GM11168 (cell line): ENCODE measurements around the gene FSD1L.
"Not testable (repeated sequence)": the region's sequence is repeated elsewhere in the genome, so short reads cannot be mapped to it uniquely, and the experiment has no call there.

Experiments used
- in situ Hi-C: fragments of 300-500 bp; cut with MboI; formaldehyde crosslinking; loops from one replicate; pipeline ENCODE4 v1.12.0; 2022; ENCODE audit warnings: low sequenced_read_pairs; ENCODE audit not compliant: unreplicated experiment

Gene FSD1L

DNA sequence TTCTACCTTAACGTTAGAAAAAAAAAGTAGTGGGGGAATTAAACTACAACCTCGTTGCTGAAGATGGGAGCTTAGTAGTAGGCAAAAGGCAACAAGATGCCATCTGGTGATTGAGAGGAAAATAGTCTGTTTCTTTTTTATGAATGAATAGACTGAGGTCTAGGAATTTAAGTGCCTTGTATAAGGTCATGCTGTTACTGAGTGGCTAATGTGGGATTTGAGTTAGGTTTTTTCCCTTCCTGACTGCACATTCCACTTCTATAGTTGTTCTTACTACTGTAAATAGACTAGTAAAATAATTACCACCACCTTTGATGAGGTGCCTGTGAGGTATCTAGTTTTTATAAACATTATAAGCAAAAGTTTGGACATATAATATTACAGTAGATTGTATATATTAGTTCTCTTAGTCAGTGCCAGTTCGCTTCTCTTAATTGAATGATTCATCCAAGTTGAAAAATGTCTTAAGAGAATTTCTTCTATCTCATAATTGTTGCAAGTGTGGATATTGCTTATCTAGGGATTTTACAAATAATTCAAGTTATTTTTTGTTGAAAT lies 19.1 kb downstream of the FSD1L start:
- in situ Hi-C loops: no loop called here

DNA sequence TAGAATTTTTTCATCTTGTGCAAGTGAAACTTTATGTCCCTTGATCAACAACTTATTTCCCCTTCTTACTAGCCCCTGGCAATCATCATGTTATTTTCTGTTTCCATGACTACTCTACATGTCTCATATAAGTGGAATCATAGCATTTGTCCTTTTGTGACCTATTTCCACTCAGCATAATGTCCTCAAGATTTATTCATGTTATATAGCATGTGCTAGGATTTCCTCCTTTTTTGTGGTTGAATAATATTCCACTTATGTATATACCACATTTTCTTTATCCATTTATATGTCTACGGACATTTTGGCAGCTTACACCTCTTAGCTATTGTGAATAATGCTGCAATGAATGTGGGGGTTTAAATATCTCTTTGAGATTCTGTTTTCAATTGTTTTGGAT lies 21.0 kb downstream of the FSD1L start:
- in situ Hi-C loops: no loop called here

DNA sequence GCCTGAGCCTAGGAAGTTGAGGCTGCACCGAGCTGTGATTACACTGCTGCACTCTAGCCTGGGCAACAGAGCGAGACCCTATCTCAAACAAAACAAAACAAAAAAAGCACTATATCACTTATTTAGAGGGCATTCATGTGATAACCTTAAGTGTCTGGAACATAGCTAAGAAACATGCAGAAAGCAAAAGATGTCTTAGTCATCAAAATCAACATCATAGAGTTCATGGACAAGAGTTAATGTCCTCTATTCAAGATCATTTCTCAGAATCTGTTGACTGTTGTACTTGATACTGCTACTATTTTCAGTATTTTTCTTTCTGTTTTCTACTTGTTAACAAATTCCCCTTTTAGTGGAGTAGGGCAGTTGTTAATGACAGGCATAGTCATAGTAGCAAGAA lies 25.4 kb downstream of the FSD1L start:
- in situ Hi-C loops: no loop called here

DNA sequence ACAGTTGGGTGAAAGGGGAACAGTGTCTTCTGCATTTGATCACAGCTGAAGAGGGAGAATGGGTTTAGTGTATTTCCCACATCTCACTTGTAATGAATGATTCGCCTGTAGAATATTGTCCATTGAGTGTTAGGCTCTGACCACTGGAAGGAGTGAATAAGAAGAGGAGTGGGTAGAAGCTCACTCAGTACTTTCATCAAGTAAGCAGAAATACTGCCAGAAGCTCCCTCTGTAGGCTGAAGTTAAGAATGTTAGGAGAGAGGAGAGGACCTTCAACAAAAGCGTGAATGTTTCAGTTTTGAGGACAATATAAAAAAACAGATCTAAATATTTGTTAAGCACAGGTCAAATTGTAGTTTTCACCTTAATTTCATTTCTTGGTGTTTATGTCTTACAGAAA lies 27.5 kb downstream of the FSD1L start:
- in situ Hi-C loops: no loop called here

DNA sequence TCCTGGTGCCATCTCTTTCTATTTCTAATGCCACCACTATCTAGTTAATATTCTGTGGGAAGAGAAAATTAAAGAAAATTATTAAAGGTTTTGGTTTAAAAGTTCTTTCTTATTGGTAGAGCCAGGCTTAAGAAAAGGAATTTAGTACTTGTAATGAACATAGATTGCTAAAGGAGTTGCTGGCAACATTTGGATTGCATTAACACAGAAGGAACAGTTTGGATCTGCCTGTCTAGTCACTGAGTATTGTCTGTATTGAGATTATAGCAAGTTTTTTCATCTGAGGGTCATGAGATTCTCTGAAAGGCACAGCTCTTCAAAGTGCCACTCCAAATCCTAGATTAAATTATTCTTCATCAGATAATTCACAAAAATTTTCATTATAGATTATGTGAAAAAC lies 32.0 kb downstream of the FSD1L start:
- in situ Hi-C loops: no loop called here

DNA sequence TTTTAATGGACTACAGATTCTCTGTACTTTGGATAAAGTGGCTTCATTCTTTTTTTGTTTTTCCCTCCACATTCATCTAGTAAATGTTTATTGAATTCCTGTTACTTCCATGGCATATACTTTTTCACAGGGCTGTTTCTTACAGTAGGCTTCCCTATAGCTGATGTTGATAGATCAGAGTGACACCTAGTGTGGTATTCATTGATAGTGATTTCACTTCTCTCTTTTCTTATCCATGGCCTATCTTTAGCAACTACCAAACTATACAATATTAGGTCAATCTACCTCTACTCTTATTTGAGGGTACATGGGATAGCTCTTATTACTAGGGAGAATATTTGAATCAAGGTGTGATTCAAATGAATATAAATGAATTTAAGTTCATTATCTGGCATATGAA lies 35.8 kb downstream of the FSD1L start:
- in situ Hi-C loops: no loop called here

DNA sequence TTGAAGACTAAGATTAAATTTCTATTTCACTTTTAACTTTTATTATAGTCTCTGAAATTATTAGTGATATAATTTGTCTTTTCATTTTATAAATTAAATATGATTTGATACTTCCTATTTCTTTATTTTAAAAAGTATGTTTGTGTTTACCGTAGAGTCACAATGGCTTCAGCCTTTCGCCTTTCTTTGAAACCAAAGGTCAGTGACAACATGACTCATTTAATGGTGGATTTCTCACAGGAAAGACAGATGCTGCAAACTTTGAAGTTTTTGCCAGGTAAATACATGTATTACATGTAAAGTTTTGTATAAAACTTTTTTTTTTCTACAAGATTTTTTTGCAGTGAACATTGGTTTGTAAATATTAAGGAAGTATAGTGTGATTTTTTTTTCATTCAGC lies 36.4 kb downstream of the FSD1L start:
- in situ Hi-C loops: no loop called here

DNA sequence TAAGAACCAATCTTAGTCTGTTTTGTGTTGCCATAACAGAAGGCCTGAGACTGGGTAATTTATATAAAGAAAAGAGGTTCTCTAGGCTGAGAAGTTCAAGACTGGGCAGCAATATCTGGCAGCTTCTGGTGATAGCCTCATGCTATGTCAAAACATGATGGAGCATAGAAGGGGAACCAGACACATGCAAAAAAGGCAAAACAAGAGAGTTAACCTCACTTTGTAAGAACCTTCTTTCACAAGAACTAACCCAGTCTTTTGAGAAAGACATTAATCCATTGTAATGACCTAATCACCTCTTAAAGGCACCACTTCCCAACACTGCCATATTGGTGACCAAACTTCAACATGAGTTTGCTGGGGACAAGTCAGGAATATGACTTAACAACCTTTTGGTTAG lies 37.3 kb downstream of the FSD1L start:
- in situ Hi-C loops: no loop called here

DNA sequence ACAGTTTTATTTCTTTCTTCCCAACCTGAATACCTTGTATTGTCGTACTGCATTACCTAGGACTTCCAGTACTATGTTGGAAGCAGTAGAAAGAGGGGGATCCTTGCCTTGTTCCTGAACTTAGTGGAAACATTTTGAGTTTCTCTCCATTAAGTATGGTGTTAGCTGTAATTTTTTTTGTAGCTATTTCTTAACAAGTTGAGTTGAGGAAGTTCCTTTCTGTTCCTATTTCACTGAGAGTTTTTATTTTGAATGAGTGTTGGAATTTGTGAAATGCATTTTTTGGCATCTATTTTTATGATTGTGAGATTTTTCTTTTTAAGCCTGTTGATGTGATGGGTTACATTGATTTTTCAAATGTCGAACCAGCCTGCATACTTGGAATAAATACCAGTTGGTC lies 49.0 kb downstream of the FSD1L start:
- in situ Hi-C loops: no loop called here

DNA sequence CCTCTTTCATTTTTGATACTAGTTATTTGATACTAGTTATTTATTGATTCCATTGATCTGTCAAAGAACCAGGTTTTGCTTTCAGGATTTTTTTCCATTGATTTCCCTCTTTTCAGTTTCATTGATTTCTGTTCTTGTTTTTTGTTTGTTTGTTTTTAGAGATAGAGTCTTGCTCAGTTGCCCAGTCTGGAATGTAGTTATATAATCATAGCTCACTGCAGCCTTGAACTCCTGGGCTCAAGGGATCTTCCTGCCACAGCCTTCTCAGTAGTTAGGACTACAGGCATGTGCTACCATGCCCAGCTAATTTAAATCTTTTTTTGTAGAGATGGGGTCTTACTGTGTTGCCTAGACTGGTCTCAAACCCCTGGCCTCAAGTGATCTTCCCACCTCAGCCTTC lies 49.9 kb downstream of the FSD1L start:
- in situ Hi-C loops: no loop called here

DNA sequence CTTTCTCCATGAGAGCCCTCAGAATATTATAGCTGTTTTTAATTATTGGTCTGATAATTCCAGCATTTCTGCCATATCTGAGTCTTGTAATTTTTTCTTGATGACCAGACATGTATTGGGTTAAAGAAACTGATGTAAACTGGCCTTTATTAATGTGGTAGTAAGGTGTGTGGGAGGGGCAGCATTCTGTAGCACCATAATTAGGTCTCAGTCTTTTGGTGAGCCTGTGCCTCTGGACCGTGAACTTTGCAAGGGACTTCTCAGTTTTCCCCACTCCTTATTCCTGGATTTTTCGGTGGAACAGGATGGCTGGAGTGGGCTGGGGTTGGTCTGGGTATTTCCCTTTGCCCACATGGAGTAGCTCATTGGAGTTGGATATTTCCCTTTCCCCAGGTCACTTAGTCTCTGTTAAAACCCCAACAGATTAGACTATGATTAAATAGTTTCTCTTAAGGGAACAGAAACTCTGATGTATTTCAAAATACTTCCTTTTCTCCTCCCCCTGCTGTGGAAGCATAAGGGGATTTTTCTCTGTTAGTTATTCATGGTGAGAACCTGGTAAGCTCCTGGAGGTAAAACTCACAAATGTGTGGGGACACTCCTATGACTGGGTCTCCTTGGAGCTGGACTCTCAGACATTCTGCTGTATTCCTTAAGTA lies 52.4 kb downstream of the FSD1L start:
- in situ Hi-C loops: no loop called here

DNA sequence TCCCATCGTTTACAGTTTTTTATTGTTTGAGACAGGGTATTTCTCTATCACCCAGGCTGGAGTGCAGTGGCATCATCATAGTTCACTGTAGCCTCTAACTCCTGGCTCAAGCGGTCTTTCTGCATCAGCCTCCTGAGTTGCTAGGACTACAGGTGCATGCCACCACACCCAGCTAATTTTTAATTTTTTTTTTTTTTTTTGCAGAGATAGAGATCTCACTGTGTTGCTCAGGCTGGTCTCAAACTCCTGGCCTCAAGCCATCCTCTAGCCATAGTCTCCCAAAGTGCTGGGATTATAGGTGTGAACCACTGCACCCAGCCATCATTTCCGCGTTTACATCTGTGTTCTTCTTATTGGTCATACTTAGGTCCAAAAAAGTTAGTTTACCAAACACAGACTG lies 53.6 kb downstream of the FSD1L start:
- in situ Hi-C loops: no loop called here

DNA sequence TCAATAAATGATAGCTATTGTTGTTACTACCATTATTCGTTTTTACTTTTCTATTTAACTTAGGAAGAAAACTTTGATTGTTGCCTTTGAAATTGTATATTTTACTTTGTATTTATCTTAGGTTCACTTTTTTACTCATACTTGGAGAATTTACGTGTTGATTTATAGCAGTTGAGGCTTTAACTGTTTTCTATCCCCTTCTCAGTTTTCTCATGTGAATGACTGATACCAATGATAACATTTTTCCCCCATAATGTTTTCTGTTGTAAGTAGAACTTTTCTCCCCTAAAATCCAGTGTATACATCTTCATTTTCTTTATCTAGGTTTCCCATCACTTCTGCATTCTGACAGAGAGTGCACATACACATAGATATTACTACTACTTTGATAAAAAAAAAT lies 54.4 kb downstream of the FSD1L start:
- in situ Hi-C loops: no loop called here

DNA sequence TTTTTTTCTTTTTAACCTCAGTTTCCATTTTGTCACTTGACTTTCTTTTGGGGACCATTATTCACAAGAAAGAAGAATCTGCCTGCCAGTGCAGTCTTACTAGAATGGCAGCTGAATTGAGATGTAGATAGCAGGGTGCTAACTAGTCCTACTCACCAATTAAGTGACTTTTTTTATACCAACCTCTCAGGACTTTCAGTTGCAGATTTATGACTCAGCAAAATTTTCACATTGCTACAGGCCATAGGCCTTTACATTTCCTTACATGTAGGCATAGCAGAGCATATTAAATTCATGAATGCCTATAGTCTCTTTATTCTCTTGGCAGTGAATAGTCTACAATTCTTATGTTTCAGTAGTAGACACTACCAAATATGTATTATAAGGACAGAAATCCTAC lies 56.0 kb downstream of the FSD1L start:
- in situ Hi-C loops: no loop called here

DNA sequence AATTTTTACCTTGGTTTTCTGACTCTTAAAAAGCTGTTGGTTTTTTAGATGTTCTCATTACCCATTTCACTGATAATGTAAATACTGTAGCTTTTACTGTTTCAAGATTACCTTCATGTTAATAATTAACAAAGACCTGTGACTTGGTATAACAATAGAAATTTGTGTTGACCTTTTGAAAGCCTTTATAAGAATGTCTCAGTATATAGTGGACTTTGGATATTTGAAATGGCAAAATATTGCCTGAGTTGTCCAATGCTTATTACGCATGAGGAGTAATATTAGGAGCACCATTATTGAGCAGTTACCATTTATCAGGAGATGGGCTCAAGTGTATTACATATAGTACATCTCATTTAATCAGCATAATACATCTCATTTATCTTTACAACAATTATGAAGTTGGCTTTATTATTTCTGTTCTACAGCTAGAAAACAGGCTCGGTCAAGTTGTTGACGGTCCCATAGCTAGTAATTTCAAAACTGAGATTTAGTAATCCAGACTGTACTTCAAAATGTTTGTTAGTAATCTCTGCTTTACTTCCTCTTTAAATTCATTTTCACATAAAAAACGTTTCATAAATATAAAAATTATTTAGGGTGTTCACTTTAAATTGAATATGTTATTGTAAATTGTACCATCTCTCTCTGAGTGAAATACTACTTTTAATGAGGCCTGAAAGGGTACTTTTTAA lies 59.4 kb downstream of the FSD1L start:
- in situ Hi-C loops: no loop called here

DNA sequence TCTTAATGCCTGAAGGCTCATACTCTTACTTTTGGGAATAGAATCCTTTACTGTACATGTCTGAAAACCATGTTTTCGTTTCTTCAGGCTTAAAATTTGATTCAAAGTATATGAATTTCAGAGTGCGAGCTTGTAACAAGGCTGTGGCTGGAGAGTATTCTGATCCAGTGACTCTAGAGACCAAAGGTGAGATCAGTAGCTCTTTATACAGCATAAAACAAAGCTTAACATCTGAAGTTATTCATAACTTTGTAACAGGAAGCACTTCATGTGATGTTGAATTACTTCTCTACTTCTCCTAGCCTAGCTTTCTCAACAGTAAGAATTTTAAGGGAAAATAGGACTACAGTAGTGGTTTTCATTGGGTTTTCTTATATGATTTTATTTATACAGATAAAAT lies 60.7 kb downstream of the FSD1L start:
- in situ Hi-C loops: no loop called here

DNA sequence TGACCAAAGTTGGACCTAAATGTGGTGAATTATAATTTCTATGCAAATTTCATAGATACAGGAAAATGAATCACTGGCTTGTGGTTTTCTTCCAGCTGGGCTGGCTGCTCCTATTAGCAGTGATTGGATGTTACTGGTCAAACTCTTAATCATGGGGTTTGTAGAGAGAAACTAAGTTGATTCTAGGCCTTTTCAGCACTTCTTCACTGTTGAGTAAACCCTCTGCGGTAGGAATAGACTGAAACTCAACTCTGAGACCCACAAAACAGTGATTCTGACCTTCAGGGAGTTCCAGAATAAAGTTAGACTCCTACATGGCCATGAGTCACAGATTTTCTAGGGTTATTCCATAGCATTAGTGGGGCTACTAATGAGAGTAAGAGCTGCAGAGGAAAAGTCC lies 62.2 kb downstream of the FSD1L start:
- in situ Hi-C loops: no loop called here

DNA sequence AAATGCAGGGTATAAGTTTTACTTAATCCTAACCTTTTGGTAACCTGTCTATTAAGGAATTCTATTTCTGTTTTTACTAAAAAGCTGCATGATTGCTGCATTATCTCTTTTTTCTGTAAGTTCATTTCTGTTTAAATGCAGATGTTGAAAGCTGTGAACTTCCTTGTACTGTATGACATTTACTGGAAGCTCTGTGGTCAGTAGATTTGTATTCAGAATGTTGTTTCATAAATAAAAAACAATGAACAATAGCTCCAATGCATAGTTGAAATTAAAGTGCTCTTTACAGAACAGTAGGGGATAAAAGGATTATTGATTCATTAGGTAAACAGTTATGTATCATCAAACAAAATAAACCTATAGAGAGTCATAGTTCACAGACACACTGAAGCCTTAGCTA lies 63.6 kb downstream of the FSD1L start:
- in situ Hi-C loops: no loop called here

DNA sequence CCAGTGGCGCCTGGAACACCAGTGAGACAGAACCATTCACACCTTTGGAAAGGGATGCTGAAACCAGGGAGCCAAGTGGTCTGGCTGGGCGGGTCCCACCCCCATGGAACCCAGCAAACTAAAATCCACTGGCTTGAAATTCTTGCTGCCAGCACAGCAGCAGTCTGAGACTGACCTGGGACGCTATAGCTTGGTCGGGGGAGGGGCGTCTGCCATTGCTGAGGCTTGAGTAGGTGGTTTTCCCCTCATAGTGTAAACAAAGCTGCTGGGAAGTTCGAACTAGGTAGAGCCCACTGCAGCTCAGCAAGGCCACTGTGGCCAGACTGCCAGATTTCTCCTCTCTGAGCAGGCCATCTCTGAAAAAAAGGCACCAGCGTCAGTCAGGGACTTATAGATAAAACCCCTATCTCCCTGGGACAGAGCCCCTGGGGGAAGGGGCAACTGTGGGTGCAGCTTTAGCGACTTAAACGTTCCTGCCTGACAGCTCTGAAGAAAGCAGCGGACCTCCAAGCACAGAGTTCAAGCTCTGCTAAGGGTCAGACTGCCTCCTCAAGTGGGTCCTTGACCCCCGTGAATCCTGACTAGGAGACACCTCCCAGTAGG lies 68.1 kb downstream of the FSD1L start:
- in situ Hi-C loops: no loop called here

DNA sequence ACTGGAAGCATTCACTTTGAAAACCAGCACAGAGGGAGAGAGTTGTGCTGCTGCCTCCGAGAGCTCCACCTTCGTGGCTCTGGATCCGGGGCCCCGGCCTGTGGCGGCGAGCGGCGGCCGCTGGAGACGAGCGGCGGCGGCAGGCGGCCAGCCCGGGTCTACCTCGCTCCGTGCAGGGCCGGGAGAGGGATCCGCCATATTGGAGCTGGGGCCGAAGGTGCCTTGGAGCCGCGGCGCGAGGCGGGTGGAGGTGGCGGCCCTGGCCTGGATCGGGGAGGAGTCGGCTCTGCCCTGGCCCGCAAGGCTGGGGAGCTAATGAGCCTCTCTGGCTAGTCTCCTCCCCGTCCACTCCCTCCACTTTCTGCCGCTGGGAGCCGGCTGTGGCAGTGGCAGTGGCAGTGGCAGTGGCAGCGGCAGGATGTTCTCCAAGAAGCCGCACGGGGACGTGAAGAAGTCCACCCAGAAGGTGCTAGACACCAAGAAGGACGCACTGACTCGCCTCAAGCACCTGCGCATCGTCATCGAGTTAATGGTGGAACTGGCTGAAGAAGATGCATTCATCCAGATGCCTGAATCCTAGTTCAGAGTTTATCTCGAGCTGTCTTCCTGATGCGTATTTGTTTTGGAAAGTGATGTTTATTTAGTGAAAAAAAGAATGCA lies 72.0 kb downstream of the FSD1L start:
- in situ Hi-C loops: not testable (repeated sequence)

DNA sequence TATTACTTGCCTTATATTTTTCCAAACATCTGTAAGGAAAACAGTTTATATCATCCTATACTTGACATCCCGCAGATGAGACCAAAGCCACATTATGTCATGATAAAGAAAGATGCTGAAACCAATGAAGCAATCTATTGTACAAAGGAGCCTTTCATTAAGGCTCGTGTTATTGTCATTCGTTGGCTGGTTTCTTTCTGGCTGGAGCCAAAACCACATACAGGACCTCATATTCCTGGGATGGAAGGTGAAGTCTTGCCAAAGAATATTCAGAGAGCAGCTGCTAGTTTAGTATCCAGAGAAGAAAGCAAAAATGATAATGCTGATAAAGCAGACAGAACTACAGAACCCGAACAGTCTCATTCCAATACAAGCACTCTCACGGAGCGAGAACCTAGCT lies 73.2 kb downstream of the FSD1L start:
- in situ Hi-C loops: not testable (repeated sequence)
